Calu3 (cell line): ENCODE measurements around the gene ZCCHC7. TPM values are rescaled to one million over a fixed set of nuclear protein-coding genes. Genes with fewer than 3 reads are reported as not detected.

ENCODE experiments used
- BruUV-seq: library from RNA; stranded (reverse); fragments of 400-500 nt; replicated peaks from 2 replicates; lab custom pipeline; 2021; lab: Mats Ljungman, UMichigan
- CTCF ChIA-PET: fragments of 300-600 bp; sonication (Branson Sonifier 250); formaldehyde crosslinking; loops from one replicate; lab custom pipeline; 2022; ENCODE audit warnings: antibody characterized with exemption; lab: Charles Lee
- DNase-seq: peaks from one replicate; pipeline ENCODE4 v3.0.0; 2022
- H3K27ac Mint-ChIP-seq: one replicate; pipeline ENCODE4 v1.8.0; 2022; ENCODE audit warnings: mixed read lengths; ENCODE audit not compliant: unreplicated experiment
- H3K27me3 Mint-ChIP-seq: one replicate; pipeline ENCODE4 v1.8.0; 2022; ENCODE audit warnings: mixed read lengths; ENCODE audit not compliant: unreplicated experiment
- H3K36me3 Mint-ChIP-seq: one replicate; pipeline ENCODE4 v1.8.0; 2022; ENCODE audit warnings: mild to moderate bottlenecking, moderate library complexity, mixed read lengths; ENCODE audit not compliant: insufficient read depth, unreplicated experiment
- H3K4me1 Mint-ChIP-seq: one replicate; pipeline ENCODE4 v1.8.0; 2022; ENCODE audit warnings: mild to moderate bottlenecking, low read depth, mixed read lengths; ENCODE audit not compliant: unreplicated experiment
- H3K4me3 Mint-ChIP-seq: one replicate; pipeline ENCODE4 v1.8.0; 2022; ENCODE audit warnings: mild to moderate bottlenecking, low read depth, moderate library complexity, mixed read lengths; ENCODE audit not compliant: unreplicated experiment
- H3K9me3 Mint-ChIP-seq: one replicate; pipeline ENCODE4 v1.8.0; 2022; ENCODE audit warnings: low read depth, mixed read lengths; ENCODE audit not compliant: unreplicated experiment
- intact Hi-C: fragments of 100-400 bp; cut with micrococcal nuclease; formaldehyde crosslinking; loops from one replicate; pipeline ENCODE4 v1.10.0; 2022; ENCODE audit not compliant: unreplicated experiment
- total RNA-seq: library from RNA; stranded (reverse); gene quantifications from 2 replicates; pipeline ENCODE4 v1.2.3, GENCODE V29; 2022
- TF ChIP-seq, protein P1 (sequence below): fragments of 200-600 bp; IDR thresholded peaks from one replicate; pipeline ENCODE4 v1.8.0; 2022; ENCODE audit warnings: antibody characterized with exemption; ENCODE audit not compliant: unreplicated experiment

The ZCCHC7 gene
- total RNA-seq, 1 experiment from 2014 or later: 6.5 TPM

- Mint-ChIP-seq H3K27ac (no peak overlapping the region), H3K4me3 (no peak overlapping the region), H3K36me3 (no peaks in the 10 kb centered on the region), H3K4me1 (no peaks in the 10 kb centered on the region), H3K27me3 (no peaks in the 10 kb centered on the region), H3K9me3 (no peaks in the 10 kb centered on the region)
- no TSS peak for BruUV-seq
- intact Hi-C loops: no loop called here
- TF ChIP-seq, protein P1, sequence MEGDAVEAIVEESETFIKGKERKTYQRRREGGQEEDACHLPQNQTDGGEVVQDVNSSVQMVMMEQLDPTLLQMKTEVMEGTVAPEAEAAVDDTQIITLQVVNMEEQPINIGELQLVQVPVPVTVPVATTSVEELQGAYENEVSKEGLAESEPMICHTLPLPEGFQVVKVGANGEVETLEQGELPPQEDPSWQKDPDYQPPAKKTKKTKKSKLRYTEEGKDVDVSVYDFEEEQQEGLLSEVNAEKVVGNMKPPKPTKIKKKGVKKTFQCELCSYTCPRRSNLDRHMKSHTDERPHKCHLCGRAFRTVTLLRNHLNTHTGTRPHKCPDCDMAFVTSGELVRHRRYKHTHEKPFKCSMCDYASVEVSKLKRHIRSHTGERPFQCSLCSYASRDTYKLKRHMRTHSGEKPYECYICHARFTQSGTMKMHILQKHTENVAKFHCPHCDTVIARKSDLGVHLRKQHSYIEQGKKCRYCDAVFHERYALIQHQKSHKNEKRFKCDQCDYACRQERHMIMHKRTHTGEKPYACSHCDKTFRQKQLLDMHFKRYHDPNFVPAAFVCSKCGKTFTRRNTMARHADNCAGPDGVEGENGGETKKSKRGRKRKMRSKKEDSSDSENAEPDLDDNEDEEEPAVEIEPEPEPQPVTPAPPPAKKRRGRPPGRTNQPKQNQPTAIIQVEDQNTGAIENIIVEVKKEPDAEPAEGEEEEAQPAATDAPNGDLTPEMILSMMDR: no peak
- no peak for DNase-seq
- CTCF ChIA-PET: no interaction called here
Observed at GRCh38 chr9:37165644-37166043, 45.3 kb downstream of the ZCCHC7 start.

DNA sequence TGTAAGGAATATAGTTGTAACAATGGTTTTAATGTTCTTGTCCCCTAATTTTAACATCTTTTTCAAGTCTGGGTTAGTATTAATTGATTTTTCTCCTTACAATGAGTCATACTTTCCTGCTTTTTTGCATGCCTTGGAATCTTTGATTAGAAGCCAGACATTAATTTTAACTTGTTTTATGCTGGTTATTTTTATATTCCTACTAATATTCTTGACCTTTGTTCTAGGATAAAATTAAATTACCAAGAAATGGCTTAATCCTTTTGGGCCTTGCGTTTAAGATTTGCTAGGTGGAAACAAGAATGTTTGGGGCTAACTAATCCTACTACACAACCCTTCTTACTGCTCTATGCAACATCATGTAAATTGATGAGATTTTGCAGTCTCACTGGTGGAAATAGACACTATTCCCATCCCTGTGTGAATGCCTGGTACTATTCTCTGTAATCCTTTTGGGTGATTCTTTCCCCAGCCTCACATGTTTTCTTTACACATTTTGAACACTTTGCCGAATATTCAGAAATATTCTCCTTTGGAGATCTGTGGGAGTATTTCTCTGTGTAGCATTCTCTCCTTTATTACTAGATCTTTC lies 47.2 kb downstream of the ZCCHC7 start:
- Mint-ChIP-seq H3K36me3 (no peaks in the 10 kb centered on the region), H3K27me3 (no peaks in the 10 kb centered on the region), H3K9me3 (no peaks in the 10 kb centered on the region), H3K27ac (no peak overlapping the region), H3K4me3 (no peak overlapping the region), H3K4me1 (no peaks in the 10 kb centered on the region)
- no peak for DNase-seq
- intact Hi-C loops: no loop called here
- TF ChIP-seq, protein P1: no peak
- BruUV-seq: no TSS peak
- CTCF ChIA-PET: no interaction called here

DNA sequence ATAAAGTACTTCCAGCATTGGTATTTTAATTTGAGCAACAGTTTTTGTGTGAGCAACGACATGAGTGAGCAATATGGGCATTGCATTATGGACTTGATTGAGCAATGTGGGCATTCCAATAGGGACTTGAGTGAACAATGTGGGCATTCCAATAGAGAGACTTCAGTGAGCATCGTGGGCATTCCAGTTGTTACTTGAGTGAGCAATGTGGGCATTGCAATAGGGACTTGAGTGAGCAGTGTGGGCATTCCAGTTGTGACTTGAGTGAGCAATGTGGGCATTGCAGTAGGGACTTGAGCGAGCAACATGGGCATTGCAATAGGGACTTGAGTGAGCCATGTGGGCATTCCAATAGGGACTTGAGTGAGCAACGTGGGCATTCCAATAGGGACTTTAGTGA lies 52.2 kb downstream of the ZCCHC7 start:
- TF ChIP-seq, protein P1: no peak
- DNase-seq: no peak
- H3K4me3 Mint-ChIP-seq: no peak overlapping the region
- no peaks in the 10 kb centered on the region for H3K4me1 Mint-ChIP-seq
- intact Hi-C loops: no loop called here
- H3K27ac Mint-ChIP-seq: no peak overlapping the region
- H3K27me3 Mint-ChIP-seq: no peaks in the 10 kb centered on the region
- no TSS peak for BruUV-seq
- no peaks in the 10 kb centered on the region for H3K9me3 Mint-ChIP-seq
- H3K36me3 Mint-ChIP-seq: no peaks in the 10 kb centered on the region
- CTCF ChIA-PET: no interaction called here

DNA sequence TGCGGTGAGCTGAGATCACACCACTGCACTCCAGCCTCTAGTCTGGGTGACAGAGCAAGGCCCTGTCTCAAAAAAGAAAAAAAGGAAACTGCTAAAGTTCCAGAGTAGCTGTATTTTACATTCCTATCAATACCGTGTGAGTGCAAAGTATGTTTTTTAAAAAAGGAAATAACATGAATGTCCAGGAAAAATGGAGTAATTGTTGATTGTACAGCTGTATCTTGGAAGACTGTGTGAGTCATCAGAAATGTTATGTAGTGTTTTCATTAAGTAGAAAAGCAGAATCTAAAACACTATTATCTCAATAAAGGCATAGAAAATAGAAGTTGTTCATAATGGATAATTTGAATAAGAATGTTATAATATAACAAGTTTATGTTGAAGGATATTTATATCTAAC lies 53.9 kb downstream of the ZCCHC7 start:
- CTCF ChIA-PET: no interaction called here
- Mint-ChIP-seq H3K36me3 (no peaks in the 10 kb centered on the region), H3K27ac (no peak overlapping the region), H3K27me3 (no peaks in the 10 kb centered on the region), H3K9me3 (no peaks in the 10 kb centered on the region), H3K4me1 (no peaks in the 10 kb centered on the region), H3K4me3 (no peak overlapping the region)
- intact Hi-C loops: no loop called here
- DNase-seq: no peak
- BruUV-seq: no TSS peak
- TF ChIP-seq, protein P1: no peak
